Activated T-cell treated with anti-CD3 and anti-CD28 coated beads for 24 hours (primary cell): ENCODE results near the gene APOL2.
"Not testable (repeated sequence)": the region's sequence is repeated elsewhere in the genome, so short reads cannot be mapped to it uniquely, and the experiment has no call there.

ENCODE experiments used
- DNase-seq: peaks from one replicate; pipeline ENCODE4 v3.0.0-alpha.2; 2020; ENCODE audit warnings: low read depth

Gene APOL2

DNA sequence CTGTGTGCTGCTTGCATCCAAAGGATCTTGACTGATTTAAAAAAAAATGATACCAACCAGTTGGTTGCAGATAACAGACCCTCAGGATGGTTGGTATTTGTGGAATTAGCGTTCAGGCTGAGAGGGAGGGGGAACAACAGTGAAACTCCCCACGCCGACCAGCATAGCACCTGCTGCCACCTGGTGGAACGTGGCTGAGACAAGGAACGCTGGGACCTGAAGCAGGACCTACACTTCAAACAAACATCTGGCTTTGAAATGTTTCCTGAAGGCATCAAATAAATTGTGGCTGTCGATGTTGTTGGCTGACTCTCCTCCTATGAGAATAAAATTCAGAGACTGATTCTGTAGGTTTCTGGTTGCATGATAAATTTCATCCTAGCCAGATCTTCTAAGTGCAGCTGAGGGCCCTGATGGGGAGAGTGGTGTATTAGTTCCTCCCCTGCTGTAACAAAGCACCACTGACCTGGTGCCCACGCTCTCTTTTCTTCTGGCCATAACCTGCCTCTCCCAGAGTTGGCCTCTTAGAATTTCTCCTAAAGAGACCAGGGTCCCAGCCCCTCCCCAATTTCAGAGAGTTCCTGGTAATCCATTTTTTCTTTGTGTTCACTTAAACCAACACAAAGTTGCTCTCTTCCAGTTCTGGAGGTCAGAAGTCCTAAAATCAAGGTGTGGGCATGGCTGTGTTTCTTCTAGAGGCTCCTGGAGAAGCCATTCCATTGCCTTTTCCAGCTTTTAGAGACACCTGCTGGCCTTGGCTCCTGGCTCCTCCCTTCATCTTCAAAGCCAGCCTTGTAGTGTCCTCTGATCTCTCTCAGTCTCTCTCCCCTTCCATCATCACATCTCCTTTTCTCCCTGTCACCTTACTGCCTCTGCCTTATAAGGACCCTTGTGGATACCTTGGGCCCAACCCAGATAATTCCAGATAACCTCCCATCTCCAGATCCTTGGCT is 17.3 kb downstream of the APOL2 start:
- no peak for DNase-seq

DNA sequence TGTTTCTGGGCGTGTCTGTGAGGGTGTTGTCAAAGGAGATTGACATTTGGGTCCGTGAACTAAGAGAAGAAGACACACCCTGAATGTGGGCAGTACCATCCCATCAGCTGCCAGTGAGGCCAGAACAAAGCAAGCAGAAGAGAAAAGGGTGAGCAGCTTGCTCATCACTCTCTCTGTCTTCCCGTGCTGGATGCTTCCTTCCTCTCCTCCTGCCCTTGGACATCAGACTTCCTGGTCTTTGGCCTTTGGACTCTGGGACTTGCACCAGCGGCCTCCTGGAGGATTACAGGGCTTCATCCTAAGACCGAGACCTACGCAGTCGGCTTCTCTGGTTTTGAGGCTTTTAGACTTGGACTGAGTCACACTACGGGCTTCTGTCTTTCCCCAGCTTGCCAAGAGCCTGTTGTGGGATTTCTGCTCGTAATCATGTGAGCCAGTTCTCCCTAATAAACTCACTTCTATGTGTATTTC is 18.8 kb downstream of the APOL2 start:
- no peak for DNase-seq

DNA sequence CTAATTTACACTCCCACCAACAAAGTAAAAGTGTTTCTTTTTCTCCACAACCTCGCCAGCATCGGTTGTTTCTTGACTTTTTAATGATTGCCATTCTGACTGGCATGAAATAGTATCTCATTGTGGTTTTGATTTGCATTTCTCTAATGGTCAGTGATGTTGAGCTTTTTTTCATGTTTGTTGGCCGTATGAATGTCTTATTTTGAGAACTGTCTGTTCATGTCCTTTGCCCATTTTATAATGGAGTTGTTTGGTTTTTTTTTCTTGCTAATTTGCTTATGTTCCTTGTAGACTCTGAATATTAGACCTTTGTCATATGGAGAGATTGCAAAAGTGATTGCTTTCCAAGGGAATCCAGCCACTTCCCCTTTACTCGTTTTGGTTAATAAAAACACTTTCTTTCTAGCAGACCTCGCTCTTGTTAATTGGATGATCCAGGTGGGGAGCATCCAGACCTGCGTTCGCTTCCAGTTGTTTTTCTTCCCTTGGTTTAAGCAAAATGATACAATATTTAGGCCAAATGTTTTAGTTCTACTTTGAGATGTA is 20.6 kb downstream of the APOL2 start:
- no peak for DNase-seq

DNA sequence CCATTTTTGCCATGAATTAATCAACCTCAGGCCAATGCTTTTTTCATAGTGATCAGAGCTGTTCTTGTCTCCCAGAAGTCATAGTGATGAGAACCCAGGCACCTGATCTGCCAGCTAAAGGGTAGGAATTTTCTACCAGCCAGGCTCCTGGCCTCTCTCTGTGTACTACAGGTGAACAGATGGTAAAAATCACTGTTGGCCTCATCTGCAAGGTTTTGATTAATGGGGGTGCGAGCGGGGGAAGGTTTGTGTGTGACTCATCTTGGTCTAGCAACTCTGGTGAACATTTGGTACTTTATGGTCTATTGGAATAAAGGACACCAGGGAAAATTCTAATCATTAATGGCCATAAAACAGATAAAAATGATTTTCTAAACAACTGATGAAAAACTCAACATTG is 23.3 kb downstream of the APOL2 start:
- no peak for DNase-seq

DNA sequence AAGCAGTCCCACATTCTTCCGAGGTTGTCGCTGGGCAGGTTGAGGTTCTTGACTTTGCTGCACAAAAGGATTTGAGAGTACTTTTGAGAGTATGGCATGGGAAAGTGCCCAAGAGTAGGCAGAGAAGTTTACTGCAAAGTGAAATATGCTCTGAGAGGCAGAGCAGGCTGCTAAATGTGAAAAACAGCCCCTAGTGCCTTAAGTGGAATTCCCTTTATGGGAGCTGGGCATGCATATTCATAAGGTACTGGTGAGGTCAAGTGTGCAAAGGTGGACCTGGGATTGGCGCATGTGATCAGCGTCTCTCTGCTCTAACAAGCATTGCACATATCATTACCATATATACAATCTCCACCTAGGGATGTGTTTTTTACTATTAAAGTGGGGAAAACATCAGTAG is 25.7 kb downstream of the APOL2 start:
- no peak for DNase-seq

DNA sequence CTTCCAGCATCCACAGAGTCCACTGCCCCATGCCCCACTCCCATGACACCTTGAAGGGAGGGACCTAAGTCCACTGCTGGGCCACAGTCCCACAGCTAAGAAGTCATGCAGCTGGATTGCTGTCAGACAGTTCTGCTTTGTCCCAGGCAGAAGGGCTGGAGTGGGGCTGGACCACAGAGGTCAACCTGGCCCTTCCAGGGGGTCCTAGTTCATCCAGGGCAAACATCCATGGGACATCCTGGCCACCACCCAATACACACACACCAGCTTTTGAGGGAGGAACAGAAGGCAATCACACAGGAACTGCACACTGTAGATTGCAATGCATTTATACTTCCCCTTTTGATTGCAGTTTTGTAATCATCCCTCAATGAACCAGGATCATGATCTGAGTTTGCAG is 26.4 kb downstream of the APOL2 start:
- no peak for DNase-seq

DNA sequence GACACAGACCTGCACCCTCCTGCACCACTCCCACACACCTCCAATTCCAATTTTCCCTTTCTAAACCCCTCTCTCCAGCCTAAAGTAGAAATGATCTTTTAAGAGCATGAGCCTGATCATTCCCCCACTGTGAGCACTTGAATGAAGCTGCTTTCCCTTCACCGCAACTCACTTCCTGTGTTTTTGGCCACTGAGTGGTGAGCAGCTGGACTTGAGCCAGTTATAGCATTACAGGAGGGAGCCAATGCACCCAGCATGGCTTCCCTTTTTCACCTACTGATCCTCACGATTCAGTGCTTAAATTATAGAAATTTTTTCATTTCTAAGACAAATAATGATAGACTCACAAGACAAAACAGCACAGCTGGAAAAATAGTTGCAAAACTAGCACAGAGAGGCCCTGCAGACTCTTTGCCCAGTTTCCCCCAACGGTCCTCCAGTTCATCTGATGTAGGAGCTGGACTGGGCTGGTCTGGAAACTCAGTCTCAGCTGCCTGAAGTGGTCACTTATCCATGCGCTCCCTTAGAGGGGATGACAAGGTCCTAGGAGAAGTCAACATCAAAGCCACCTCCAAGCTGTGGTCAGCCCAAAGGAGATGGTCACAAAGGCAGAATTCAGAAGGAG is 28.0 kb downstream of the APOL2 start:
- no peak for DNase-seq

DNA sequence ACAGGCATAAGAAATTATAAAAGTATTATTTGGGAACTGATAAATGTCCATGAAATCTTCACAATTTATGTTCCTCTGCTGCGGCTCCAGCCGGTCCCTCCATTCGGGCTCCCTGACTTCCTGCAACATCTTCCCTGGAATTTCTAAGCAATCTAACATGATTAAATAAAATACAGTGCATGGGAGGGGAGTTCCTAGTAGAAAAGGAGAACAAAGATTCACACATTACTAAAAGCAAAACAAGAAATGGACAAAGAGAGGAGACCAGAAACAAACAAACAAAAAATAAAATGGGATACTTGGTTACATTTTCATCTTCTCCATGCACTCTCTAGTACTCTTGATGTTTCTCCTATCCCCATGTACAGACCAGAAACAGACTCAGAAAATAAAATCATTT is 29.1 kb downstream of the APOL2 start:
- no peak for DNase-seq

DNA sequence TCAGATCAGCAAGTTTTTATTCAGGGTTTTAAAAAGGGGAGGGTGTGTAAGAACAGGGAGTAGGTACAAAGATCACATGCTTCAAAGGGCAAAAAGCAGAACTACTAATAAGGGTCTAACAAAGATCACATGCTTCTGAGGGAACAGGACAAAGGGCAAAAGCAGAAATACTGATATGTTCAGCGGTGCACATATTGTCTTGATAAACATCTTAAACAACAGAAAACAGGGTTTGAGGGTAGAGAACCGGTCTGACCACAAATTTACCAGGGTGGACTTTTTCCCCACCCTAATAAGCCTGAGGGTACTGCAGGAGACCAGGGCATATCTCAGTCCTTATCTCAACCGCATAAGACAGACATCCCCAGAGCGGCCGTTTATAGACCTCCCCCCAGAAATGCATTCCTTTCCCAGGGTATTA is 29.8 kb downstream of the APOL2 start:
- DNase-seq: not testable (repeated sequence)

DNA sequence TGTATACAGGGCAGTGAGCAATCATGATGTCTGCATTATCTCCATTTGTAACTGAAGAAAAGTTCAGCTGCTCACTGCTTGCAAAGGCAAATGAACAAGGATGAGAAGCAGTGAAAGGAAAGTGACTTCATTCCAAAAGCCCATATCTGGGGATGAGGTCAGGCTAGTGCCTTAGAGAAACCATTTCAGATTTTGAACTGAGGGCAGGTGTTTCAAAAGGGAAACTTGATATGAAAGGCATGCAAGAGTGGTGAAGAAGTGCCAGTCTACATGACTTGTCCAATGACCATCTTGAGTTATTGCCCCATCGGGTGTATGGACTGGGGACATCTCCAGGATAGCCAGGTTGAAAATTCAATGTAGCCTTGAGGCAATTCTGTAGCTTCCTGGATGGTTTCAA is 30.4 kb downstream of the APOL2 start:
- DNase-seq: no peak

DNA sequence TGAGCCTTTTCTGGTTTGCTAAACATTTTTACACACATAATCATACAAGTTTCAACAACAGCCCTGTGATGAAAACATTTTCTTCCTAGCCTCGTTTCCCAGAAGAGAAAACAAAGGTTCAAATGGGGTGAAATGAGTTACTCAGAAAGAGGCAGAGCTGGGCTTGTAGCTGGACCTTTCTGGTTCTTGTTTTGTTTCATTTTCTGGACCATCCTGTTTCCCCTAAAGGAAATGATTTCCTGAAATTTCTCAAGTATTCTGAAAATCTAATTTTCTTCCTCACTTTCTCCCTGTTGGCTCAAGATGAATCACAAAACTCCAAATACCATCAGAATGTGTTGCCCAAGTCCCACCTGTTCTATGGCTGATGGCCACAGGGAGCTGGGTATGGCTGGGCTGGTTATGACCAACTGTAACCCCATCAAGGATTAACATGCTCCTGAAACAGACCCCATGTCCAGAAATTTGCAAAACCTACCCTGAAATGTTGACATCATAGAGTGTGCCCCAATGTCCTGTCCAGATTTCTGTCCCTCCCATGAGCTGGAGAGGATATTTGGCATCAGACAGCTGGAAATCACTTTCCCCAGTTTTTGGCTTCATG is 31.1 kb downstream of the APOL2 start:
- DNase-seq: no peak

DNA sequence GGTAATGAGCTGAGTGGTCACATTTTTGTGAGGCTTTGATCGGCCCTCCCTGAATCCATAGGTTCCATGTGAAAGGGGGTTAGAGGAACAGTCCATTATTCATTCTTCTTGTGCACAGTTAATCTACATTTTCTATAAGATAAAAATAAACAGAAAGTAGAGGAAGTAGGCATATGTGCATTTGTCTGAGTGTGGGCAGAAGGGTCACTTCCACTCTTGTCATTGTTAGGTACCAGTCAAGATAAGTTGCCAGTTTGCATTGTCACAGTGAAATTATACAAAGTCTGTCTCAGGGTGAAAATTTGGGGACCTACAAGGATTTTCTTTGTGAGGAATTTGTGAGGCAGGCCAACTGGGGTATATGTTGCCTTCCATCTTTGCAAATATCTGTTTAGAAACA is 33.1 kb downstream of the APOL2 start:
- DNase-seq: no peak

DNA sequence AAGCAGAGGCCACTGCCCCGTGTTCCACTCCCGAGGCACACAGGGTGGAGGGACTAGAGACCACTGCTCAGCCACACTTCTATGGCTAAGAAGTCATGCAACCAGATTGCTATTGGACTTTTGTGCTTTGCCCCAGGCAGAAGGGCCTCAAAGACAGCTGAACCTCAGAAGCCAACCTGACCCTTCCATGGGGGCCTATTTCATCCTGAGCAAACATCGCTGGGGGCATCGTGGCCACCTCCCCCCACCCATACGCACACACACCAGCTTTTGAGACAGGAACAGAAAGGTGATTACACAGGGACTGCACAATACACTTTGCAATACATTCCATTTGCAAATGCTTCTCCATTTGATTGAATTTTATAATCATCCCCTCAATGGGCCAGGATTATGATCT is 33.8 kb downstream of the APOL2 start:
- not testable (repeated sequence) for DNase-seq

DNA sequence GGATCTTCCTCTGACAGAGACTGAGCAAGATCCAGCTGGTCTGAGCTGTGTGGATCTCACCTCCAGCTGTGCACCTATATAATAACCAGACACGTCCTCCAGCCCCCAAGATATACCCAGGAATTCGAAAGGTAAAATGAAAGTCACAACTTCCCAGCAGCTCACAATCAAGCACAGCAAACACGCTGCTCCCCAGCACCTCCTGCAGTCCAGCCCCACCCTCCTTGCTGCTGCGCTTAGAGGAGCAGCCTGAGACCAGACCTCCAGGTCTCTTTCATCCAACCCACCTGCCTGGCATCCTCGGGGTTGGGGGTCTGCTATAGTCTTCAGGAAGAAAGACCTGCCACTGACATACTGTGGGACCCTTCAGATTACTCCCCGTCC is 34.7 kb downstream of the APOL2 start:
- no peak for DNase-seq

DNA sequence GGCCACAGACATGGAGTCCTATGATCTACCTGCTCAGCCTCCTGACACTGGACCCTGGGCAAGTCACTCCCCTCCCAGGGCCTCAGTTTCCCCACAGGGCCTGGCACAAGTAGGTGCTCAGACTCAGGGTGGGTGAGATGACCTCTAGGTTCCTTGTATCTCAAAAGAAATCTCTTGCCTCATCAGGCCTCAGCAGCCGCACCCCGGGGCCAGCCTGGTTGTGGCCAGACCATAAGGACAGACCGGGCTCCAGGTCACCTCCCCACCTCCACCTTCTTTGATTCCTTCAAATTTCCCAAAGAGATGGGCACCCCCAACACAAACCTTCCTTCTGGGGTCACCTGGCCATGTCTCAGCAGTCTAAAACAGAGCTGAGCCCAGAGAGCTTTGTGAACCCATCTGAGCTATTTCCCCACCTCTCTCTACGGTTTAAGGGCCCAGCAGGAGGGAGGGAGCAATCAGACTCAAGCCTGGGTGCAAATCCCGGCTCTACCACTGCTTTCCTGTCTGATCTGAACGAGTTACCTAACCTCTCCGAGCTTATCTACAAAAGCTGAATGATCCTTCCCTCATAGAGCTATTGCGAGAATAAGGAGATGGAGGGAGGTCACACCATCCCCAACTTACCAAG is 35.2 kb downstream of the APOL2 start:
- no peak for DNase-seq

DNA sequence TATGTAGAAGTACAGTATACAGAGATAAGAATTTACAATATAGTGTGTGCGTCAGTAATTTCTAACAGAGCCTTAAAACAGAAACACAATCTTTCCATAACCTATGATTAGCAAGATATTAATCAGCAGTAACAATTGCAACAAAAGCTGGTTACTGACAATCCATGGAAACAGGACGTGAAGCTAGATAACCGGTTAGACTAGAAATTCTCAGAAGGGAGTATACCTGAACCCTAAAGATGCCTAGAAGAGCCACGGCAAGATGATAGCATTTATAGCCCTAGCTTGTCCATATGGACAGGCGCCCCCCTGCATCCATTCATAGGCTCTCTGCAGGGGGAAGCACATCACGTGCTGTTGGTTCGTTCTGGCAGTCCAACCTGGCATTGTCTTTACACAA is 35.9 kb downstream of the APOL2 start:
- not testable (repeated sequence) for DNase-seq

DNA sequence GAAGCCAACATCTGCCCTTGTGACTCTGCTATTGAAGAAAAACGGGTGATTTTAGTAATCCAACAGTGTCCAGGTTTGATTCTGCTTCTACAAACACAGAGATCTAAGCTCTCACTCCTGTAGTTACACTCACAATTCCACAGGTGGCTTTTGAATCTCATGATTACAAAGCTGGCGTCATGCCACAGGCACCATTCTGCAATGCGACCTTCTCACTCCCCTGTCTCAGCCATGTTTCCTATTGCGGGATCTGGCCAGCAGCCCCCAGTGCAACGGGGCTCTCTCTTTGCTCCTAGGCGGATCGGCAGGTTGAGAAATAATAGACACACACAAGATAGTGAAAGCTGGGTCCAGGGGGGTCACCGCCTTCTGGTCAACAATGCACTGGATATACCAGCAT is 36.4 kb downstream of the APOL2 start:
- DNase-seq: not testable (repeated sequence)

DNA sequence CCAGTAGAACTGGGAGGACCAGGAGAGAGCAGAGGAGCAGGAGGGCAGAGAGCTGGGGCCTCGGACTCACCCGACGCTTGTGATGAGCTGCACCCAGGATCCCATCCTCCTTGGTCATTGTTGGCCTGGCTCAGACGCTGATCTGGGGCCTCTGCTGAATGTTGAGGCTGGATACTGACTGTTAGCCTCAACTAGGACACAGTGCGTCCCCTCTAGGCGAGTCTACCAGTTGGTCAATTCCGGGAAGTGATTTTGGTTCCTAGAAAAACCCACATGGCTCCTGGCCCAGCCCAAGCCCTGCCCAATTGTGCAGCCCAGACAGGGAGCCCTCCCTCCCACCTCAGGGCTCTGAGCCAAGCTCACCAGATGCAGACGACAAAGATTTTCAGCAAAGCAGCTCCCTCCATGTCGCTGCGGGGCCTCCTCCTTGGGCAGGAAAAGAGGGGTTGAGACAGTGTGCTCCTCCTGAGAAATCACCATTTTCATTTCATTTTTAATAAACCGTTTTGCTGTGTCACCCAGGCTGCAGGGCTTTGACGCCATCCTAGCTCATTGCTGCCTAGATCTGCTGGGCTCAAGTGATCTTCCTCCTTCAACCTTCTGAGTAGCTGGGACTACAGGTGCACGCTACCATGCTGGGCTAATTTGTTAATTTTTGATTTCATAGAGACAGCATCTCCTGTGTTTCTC is 37.6 kb downstream of the APOL2 start, which contains the start of gene APOL4:
Gene APOL4 (minus strand): TSS at position 180 of the 690 bp plus-strand sequence. CDS start 75 bp downstream, at position 105.
- no peak for DNase-seq

DNA sequence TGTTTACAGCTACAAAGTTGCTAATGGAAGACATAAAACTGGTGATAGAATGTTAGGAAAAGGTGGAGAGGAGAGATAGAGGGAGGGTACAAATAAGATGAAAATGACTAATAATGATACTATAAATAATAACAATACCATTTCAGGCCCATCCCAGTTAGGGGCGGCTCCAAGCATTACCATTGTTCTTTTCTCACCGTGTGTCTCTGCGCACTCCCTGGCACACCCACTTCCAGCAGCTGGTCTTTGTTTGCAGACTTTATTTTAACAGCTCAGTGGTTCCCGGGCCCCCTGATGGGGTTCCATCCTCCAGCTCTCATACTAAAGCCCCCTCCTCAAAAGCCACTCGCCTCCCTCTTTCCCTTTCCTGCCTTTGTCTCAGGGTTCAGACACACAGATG is 38.3 kb downstream of the APOL2 start:
- not testable (repeated sequence) for DNase-seq

DNA sequence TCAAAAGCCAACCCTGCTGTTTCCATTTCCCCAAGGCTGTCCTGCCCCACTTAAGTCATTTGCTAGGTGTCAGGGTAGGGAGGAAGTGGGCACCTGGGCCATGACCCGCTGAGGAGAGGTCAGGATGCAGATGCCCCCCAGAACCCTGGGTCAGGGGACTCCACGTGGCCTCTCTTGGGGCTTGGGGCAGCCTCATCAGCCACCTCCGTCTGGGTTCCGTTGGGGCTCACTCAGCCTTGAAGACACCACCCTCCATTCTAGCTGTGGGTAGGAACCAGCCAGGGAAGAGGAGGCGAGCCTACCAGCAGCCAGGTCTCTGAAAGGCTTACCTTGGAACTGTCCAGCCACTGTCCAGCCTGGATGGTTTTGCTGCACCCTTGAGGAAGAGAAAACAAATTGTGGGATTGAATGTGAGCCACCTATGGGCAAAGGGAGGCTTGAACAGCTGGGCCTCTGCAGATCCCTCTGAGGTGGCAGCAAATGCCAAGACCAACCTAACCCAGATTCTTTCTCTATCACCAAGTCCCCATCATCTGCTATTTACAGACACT is 40.3 kb downstream of the APOL2 start:
- DNase-seq: no peak

DNA sequence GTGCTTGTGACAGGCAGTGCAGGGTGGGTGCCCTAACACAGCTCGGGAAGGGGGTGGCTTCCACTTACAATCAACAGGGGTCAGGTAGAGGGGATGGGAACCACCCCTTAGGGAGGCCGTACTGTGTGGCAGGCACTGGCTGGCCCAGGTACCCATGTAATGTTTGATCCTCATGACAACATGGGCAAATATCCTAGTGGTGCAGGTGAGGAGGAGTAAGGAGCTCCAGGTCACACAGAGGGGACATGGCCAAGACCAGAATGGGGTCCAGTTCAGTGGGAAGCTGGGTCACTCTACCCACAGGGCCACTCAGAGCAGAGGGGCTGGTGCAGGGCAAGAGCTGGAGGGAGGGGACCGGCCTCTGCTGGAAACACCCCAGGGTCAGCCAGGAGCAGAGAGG is 40.8 kb downstream of the APOL2 start:
- DNase-seq: no peak
